ENCODE data around the gene CIZ1.

CIZ1 gene

DNA sequence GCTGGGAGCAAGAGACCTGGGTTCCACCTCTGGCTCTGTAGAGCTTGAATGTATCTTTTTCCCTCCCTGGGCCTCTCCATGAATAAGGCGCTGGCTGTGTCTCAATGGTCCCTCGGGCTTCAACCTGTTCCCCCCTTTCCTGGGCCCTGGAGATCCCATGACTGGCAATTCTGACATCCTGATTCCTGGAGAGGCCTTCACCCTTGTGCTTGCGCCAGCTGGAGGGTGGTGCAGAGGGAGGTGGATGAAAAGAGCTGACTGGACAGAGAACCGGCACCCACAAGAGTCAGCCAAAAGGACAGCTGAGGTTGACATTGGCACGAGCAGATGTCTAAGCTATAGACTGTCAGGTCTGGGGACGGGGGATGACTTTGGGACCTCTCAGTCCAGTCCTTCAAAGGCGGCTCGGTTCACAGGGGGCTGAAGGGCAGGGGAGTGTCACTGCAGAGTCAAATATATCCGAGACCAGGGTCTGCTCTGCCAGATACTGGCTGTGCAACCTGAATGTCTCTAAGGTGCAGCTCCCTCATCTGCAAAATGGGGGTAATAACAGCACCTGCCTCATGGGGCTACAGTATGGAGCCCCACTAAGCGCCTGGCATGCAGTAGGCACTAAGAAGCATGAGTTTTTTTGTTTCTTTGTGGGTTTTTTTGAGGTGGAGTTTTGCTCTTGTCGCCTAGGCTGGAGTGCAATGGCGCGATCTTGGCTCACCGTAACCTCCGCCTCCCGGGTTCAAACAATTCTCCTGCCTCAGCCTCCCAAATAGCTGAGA lies 25.6 kb upstream of the CIZ1 start:
- TF ChIP-seq, protein P1, sequence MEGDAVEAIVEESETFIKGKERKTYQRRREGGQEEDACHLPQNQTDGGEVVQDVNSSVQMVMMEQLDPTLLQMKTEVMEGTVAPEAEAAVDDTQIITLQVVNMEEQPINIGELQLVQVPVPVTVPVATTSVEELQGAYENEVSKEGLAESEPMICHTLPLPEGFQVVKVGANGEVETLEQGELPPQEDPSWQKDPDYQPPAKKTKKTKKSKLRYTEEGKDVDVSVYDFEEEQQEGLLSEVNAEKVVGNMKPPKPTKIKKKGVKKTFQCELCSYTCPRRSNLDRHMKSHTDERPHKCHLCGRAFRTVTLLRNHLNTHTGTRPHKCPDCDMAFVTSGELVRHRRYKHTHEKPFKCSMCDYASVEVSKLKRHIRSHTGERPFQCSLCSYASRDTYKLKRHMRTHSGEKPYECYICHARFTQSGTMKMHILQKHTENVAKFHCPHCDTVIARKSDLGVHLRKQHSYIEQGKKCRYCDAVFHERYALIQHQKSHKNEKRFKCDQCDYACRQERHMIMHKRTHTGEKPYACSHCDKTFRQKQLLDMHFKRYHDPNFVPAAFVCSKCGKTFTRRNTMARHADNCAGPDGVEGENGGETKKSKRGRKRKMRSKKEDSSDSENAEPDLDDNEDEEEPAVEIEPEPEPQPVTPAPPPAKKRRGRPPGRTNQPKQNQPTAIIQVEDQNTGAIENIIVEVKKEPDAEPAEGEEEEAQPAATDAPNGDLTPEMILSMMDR (IDR thresholded peaks at IDR 0.05; ENCODE audit: low read depth, low read length) = no peak
- no peak overlapping the region for H3K4me3 ChIP-seq (ENCODE audit: low read depth, low read length)

DNA sequence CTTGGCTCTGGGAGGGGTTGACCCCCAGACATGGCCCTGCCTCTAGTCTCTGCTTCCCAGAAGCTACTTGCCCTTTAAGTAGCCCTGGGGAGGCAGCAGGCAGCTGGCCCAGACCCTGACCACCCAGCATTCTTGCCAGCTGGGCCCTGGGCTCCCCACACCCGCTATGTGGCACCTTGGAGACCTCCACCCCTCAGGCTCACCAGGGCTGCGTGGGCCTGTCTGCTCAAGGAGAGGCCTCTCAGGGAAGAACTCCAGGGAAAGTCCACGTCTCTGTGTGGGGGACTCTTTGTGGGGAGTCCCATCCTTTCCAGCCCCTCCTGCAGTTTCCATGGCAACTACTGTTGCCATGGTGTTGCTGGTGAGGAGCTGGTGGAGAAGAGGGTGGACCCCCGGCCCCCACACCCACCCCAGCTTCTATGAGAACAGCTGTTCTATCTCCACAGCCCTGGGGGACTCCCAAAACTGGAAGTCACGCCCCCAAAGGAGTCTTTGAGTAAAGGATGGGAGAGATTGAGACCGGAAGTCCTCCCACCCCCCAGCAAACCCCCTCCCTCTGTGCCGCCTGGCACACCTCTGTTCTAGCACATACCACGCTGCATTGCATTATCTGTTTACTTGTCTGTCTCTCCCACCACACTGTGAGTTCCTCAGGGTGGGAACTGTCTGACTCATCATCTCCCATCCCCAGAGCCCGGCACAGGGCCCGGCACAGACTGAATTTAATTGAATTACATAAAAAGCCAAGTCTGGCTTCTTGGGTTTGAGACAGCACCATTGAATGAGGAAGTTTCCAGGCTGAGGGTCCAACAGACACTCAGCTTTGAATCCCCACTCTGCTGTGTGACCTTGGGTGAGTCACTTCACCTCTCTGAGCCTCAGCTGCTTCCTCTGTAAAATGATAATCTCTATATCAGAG lies 24.4 kb upstream of the CIZ1 start:
- TF ChIP-seq, protein P1 (IDR thresholded peaks at IDR 0.05; ENCODE audit: low read depth, low read length) = no peak
- no peak overlapping the region for H3K4me3 ChIP-seq (ENCODE audit: low read depth, low read length)

DNA sequence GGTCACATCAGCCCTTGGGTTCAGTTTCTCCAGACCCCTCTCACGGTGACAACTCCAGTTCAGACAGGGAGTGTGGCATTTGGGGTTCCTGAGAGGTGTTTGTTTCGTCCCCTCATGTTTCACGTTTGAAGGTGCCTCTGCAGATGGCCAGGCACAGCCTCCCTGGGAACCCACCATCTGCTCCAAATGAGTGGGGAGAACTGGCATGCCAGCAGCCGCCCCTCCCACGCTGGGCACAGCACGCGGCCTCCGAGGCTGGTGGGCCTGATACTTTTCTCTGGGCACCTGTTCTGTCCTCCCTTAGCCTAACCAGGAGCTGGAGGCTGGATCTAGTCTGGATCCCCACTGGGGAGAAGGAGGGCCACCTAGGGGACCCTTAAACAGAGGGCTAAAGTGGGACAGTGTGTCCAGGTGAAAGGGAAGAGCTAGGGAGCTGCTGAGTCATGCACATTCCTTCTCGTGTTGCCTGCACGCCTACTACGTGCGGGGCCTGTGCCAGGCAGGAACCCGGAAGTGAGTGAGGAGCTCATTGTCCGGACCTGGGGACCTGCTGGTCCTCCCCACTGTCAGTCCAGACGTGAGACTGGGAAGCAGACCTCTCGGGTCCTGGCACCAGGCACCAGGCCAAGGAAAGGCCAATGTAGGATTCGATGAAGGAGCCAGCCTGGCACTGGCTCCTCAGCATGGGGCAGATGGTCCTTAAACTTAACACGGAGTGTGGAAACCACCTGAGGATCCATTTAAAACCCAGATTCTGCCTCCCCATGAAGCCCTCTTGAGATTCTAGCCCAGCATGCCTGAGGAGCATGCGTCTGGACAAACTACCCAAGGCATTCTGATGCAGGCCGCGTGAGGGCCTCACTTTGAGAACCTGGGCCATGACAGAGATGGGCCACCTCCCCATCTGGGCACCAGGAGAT lies 23.5 kb upstream of the CIZ1 start:
- H3K4me3 ChIP-seq (ENCODE audit: low read depth, low read length) = no peak overlapping the region
- TF ChIP-seq, protein P1 (IDR thresholded peaks at IDR 0.05; ENCODE audit: low read depth, low read length) = no peak

DNA sequence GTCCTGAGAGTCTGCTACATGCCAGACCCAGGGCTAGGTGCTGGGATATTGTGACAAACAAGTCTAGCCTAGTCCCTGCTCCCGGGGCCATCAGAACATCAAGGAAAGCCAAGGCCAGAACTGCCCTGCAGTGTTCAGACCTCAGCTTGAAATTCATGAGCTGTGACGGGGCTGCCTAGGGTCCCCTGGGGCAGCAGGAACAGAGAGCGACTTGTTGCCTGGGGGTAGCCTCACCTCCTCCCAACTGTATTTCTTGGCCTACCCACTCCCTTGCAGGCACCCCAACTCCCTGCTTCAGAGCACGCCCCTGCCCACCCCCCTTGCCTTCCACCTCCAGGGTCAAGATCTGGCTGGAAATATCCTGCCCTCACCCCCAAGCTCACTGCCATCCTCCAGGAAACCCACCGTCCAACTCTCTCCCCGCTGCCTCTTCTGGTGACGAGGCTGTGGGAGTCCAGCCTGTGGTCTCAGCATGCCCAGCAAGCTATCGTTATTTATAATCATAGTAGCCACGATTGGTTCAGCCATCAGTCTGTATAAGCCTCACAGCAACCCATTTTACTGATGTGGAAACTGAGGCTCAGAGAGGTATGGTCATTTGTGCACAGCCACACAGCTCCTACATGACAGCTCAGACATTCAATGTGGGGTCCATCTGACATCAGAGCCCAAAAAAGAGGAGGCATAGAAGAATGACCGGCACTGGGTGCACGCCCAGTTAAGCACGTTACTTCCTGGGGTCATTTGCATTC lies 22.6 kb upstream of the CIZ1 start:
- H3K4me3 ChIP-seq (ENCODE audit: low read depth, low read length) = no peak overlapping the region
- TF ChIP-seq, protein P1 (IDR thresholded peaks at IDR 0.05; ENCODE audit: low read depth, low read length) = no peak

DNA sequence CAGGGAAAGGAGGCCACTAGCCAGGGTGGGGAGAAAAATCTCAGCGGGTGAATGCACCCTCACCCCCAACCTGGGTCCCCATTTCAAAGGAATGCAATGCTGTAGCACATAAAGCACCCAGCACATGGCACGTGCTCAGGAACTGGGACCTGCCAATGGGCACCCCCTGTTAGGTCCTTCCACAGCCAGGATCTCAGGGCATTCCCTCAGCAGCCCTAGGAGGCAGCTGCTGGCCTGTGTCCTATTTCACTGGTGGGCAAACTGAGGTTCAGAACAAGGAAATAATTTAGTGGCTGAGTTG lies 20.6 kb upstream of the CIZ1 start:
- H3K4me3 ChIP-seq (ENCODE audit: low read depth, low read length) = no peak overlapping the region
- TF ChIP-seq, protein P1 (IDR thresholded peaks at IDR 0.05; ENCODE audit: low read depth, low read length) = no peak

DNA sequence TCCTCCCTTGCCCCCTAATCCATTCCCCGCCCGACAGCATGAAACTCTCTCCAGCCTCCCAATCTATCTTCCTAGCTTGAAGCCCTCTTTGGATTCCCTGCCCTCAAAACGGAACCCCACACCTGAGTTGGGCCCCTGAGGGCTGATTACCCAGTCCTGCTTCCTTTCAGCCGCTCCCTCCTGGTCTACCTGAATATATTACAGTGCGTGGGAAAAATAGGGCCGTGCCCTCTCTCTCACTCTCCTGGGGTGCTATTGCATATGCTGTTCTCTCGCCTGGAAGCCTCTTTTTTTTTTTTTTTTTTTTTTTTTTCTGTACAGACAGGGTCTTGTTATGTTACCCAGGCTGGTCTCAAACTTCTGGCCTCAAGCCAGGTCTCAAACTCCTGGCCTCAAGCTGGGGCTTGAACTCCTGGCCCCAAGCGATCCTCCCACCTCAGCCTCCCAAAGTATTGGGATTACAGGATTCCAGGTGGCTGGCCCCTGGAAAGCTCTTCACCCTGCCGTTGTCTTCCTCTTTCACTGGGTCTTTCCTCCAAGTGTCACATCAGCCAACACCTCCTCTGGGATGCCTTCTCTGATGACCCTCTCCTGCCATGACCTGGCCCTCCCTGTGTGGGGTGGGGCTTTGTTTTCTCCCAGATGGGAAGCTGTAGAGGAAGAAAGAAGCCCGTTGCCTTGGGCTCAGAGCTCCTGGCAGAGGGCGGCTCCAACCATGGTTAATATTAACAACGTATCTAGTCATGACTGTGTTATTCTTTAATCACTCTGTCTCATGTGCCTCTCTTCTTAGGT lies 20.0 kb upstream of the CIZ1 start:
- TF ChIP-seq, protein P1 (IDR thresholded peaks at IDR 0.05; ENCODE audit: low read depth, low read length) = no peak
- no peak overlapping the region for H3K4me3 ChIP-seq (ENCODE audit: low read depth, low read length)
